Peyer's patch (tissue), 4 donors: Measurements from ENCODE around the gene AKT3.

ENCODE experiments used
- CTCF ChIP-seq, 6 experiments: fragments of 450-650 bp in 4 of 6; fragments of 200-600 bp in 2 of 6; sonication (generic) in 1 of 6; IDR thresholded peaks; one replicate each; pipeline ENCODE4 v1.5.1; 2017 to 2019; ENCODE audit warnings: antibody characterized with exemption in 6 of 6, mild to moderate bottlenecking in 3 of 6, moderate library complexity in 1 of 6
- POLR2A ChIP-seq, 2 donors: fragments of 450-650 bp; IDR thresholded peaks; one replicate each; pipeline ENCODE4 v1.5.1; 2017; ENCODE audit warnings: antibody characterized with exemption in 2 of 2, mild to moderate bottlenecking in 2 of 2, moderate library complexity in 2 of 2

GRCh38 chr1:243470502-243470901 lies 379.5 kb downstream of the AKT3 start:
- TF ChIP-seq CTCF (IDR thresholded peaks at IDR 0.05), result no peak
- TF ChIP-seq POLR2A (IDR thresholded peaks at IDR 0.05), result no peak
